ENCODE data around the gene NEK7.
A peak's percentile ranks its signal among the peaks of the same experiment; 100 is the strongest.
"Not testable (repeated sequence)": the region's sequence is repeated elsewhere in the genome, so short reads cannot be mapped to it uniquely, and the experiment has no call there.

NEK7 gene

GRCh38 chr1:198171667-198172540, 15.1 kb downstream of the NEK7 start:
- DNase-seq (ENCODE audit: low spot score): no peak

GRCh38 chr1:198173832-198174231, 17.0 kb downstream of the NEK7 start:
- no peak for DNase-seq (ENCODE audit: low spot score)

DNA sequence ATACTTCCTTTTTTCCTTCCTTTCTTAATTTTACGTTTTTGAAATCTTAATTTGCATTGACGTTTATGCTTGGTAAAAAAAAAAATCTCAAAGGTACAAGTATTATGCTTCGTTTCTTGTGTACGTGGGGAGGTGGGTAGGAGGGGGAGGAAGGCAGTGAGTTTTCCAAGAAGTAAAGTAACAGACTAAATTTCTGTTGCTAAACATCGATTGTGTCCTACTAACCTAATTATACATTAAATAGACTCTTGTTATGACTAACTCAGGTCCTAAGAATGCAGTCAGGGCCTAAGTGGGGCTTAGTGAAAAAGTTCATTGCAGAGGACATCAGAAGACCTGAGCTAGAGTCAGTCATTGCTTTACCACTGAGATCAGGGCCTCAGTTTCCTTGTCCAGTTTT, 17.5 kb downstream of the NEK7 start:
- DNase-seq (ENCODE audit: low spot score): peak; percentile 47

DNA sequence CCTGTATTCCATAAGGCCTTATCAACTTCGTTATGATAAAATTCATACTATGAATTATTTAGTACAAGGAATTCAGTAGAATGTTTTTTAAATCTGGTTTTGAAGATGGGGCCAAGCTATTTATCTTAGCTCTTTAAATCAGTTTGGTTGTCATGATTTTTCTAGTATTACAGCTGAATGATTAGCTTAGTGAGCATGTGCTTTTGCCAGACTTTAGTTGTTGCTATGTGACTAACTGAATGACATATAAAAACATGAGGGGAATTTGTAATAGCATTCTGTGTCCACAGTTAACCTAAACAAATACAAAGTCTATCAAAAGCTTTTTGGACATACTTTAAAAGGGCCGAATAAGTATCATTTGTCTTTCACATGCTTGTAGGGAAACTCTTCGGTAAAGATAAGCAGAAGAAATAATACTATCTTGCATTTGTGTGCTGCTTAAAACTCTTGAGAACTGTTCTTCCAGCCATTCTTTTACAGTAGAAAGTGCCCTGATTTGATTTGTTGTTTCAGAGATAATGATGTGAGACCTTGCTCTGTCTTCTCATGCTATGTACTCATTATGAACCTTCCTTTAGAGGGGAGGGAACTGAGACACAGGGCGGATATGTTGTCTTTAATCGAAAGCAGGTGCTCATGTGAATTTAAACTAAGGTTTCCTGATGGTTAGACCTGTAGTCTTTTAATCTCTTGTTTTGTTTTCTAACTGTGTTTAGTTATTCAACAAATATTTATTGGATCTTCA, 18.8 kb downstream of the NEK7 start:
- peak; percentile 65 for DNase-seq (ENCODE audit: low spot score)

- DNase-seq (ENCODE audit: low spot score): no peak
These were observed 19.4 kb downstream of the NEK7 start for GRCh38 chr1:198176179-198176578.

GRCh38 chr1:198177546-198177945, 20.7 kb downstream of the NEK7 start:
- DNase-seq (ENCODE audit: low spot score): no peak

GRCh38 chr1:198178615-198179014, 21.8 kb downstream of the NEK7 start:
- DNase-seq (ENCODE audit: low spot score): no peak

- DNase-seq (ENCODE audit: low spot score): peak; percentile 30
These were observed 22.8 kb downstream of the NEK7 start for GRCh38 chr1:198179556-198179981.

- no peak for DNase-seq (ENCODE audit: low spot score)
These were observed 26.8 kb downstream of the NEK7 start for GRCh38 chr1:198183605-198184004.

DNA sequence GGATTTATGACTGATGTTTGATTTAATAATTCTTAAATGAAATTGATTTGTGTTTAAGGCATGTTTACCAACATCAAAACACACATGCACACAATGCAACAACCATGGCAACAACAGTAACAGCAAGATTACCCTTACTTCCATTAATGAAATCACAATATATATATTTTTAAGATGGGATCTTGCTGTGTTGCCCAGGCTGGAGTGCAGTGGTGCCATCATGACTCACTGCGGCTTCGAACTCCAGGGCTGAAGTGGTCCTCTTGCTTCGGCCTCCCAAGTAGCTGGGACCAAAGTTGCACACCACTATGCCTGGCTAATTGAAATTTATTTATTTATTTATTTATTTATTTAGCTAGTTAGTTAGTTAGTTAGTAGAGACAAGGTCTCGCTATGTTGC, 27.7 kb downstream of the NEK7 start:
- DNase-seq (ENCODE audit: low spot score): no peak

DNA sequence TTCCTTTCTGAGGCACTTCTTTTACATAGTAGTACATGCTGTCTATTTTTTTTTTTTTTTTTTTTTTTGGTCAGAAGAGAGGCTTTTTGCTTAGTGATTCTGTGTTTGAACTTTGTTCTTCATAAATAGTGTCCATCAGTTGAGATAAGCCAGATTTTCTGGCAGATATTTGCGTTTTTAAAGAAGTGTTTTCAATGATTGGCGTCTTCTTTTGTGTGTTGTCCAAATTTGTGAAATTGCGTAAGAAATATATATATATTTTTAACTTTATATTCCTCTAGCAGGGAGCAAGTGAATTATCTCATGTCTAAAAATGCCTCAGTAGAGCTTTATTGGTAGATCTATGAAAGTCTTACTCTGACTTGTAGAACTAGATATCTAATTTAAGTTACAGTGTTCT, 28.3 kb downstream of the NEK7 start:
- DNase-seq (ENCODE audit: low spot score): no peak

DNA sequence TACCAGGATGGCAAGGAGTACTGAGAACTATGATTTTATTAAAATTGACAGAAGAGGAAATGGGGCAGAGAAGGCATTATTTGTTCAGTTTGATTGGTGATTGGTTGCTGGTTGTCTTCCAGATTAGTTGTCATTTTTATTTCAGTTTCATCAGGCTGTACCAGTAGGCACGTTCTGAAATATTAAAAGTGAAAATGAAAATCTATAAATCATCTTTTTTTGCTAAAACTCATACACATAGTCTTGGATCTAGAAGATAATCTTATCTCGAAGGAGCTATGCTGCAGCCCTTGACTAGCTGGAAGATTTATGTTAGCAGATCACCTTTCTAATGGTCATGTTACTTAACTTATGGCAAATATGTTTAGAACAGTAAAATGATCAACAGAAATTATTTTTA, 29.0 kb downstream of the NEK7 start:
- no peak for DNase-seq (ENCODE audit: low spot score)

DNA sequence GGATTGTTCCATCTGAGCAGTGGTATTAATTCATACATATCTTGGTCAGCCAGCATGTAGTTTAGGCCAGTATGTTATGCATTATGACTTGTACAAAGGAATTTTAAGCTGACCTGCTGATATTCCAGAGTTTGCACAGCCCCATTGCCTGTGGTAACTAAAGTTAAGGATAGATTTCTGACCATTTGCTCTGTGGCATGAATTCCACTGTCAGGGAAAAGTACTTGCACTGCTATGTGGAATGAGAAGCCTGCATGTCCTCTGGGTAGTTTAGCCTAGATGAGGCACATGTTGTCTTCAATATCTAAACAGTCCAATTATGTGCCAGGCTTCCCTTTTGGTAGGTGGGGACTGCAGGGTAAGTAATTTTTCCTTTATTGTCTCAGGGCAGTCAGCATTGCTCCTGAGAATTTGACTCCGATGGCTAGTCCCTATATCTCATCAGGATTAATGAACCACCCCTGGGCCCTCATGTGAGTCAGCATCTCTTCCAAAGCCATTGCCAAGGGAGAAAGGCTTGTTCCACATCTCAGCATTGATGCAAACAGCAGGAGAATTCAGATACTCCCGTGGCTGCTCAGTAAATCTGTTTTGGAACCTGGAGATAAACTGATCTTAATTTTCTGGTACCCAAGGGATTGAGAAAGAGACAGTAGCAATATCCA, 30.2 kb downstream of the NEK7 start:
- DNase-seq (ENCODE audit: low spot score): no peak

- DNase-seq (ENCODE audit: low spot score): peak; percentile 48
These were observed 31.3 kb downstream of the NEK7 start for GRCh38 chr1:198187973-198188588.

DNA sequence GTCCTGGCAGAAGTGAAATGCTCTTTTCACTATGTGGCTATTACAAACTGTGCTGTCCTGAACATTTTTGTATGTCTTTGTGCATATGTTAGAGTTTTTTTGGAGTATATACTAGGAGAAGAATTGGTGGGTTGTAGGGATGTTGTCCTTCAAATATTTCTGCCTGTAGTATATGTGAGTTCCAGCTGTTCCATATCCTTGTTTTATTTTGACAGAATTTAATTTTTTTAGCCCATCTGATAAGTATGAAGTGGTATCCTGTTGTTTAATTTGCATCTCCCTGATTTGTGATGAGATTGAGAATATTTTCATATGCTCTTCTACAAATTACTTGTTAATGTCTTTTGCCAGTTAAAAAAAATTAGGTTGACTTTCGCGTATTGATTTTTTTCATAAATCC, 34.3 kb downstream of the NEK7 start:
- DNase-seq (ENCODE audit: low spot score): no peak

- DNase-seq (ENCODE audit: low spot score): not testable (repeated sequence)
These were observed 37.1 kb downstream of the NEK7 start for GRCh38 chr1:198193871-198194270.

DNA sequence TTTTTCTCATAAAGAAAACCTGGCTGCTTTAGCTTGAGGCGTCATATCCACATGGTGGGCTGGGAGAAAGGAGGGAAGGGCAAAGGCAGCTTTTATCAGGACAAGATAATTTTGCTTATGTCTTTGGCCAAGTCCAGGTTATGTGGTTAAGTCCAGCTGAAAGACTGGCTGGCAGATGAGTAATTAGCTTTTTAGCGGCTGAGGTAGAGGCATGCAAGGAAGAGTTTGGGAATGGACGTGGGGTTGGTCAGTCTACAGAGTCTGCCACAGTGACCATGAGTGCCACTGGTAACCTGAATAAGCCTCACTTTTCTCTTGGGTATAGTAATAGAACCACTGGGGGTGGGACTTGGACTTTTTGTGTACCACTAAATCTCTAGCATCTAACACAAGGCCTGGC, 39.8 kb downstream of the NEK7 start:
- DNase-seq (ENCODE audit: low spot score): no peak

- no peak for DNase-seq (ENCODE audit: low spot score)
These were observed 40.5 kb downstream of the NEK7 start for GRCh38 chr1:198197285-198197684.

GRCh38 chr1:198199105-198199504, 42.3 kb downstream of the NEK7 start:
- DNase-seq (ENCODE audit: low spot score): no peak

GRCh38 chr1:198201956-198202784, 45.4 kb downstream of the NEK7 start:
- peak; percentile 65 for DNase-seq (ENCODE audit: low spot score)

GRCh38 chr1:198203434-198203833, 46.6 kb downstream of the NEK7 start:
- DNase-seq (ENCODE audit: low spot score): no peak
